ENCODE data around the gene VPS13D.
"Not testable (repeated sequence)": the region's sequence is repeated elsewhere in the genome, so short reads cannot be mapped to it uniquely, and the experiment has no call there.

The VPS13D gene

DNA sequence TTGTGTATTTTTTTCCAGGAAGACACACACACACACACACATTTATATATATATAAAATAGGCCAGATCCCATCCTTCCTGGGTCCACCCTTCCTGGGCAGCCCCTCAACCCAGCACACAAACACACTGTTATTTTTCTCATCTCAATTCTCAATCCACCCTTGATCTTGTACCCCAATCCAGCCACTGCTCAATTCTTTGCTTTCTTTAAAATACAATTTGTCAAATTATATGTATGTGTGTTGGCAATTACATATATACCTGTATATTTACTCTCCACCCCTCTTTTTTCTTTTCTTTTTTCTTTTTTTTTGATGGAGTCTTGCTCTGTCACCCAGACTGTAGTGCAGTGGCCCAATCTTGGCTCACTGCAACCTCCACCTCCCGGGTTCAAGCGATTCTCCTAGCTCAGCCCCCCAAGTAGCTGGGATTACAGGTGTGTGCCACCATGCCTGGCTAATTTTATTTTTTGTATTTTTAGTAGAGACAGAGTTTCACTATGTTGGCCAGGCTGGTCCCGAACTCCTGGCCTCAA lies 299.9 kb downstream of the VPS13D start:
- no peak for DNase-seq

DNA sequence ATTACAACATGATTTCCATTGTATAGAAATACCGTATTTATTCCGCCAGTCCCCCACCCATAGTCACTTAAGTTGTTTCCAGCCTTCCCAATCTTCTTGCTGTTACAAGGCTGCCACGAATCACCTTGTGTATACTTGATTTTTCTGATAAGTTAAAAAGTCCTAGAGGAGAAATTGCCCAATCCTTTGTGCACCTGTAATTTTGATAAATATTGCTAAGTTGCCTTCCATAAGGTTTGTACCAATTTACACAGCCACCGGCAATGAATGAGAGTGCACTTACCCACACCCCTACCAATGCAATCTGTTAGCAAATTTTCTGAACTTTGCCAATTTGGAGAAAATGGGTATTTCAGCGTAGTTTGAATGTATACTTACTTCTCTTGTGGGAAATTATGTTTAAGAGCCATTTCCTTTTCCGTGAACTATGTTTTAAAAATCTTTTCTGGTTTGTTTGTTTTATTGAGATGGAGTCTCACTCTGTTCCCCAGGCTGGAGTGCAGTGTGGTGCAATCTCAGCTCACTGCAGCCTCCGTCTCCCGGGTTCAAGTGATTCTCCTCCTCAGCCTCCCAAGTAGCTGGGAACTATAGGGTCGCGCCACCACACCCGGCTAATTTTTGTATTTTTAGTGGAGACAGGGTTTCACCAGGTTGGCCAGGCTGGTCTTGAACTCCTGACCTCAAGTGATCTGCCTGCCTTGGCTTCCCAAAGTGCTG lies 300.8 kb downstream of the VPS13D start:
- no peak for DNase-seq

GRCh38 chr1:12531179-12531499 lies 301.3 kb downstream of the VPS13D start:
- no peak for DNase-seq

DNA sequence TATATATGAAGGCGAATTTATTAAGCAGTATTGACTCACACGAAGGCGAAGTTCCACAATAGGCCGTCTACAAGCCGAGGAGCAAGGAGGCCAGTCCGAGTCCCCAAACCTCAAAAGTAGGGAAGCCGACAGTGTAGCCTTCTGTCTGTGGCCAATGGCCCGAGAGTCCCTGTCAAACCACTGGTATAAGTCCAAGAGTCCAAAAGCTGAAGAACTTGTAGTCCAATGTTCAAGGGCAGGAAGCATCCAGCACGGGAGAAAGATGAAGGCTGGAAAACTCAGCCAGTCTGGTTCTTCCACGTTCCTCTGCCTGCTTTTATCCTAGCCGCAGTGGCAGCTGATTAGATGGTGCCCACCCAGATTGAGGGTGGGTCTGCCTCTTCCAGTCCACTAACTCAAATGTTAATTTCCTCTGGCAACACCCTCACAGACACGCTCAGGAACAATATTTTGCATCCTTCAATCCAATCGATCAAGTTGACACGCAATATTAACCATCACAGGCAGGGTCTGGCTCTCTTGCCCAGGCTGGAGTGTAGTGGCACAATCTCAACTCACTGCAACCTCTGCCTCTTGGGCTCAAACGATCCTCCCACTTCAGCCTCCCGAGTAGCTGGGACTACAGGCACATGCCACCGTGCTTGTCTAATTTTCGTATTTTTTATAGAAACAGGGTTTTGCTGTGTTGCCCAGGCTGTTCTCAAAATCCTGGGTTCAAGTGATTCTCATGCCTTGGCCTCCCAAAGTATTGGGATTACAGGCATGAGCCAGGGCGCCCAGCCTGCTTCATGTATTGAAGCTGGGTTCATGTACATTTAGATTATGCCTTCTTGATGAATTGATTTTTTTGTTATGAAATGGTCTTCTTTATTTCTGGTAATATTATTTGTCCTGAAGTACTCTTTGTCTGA lies 302.8 kb downstream of the VPS13D start:
- no peak for DNase-seq

GRCh38 chr1:12536023-12536639 lies 306.3 kb downstream of the VPS13D start:
- DNase-seq: no peak

DNA sequence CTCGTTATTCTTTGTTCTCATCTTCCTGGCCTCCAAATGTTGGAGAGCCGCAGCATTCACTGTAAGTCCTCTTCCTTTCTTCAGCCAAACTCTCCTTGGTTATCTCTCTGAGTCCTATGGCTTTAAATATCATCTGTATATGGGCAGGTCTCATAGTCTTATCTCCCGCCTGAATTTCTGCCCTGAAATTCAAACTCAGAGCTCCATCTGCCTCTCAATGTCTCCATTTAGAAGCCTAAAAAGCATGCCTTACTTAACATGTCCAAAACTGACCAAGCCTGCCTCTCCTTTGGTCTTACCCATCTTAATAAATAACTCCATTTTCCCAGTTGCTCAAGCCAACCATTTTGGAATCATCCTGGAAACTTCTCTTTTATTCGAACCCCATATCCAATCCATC lies 307.5 kb downstream of the VPS13D start:
- DNase-seq: no peak

GRCh38 chr1:12537906-12538461 lies 308.2 kb downstream of the VPS13D start:
- no peak for DNase-seq

DNA sequence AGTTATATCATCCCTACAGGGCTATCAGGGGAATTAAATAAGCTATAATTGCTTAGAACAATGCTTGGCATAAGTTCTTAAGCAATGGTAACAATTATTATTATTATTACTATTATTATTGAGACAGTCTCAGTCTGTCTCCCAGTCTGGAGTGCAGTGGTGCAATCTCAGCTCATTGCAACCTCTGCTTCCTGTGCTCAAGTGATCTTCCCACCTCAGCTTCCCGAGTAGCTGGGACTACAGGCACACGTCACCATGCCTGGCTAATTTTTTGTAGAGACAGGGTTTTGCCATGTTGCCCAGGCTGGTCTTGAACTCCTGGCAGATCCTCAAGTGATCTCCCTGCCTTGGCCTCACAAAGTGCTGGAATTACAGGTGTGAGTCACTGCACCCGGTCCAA lies 308.7 kb downstream of the VPS13D start:
- DNase-seq: not testable (repeated sequence)

DNA sequence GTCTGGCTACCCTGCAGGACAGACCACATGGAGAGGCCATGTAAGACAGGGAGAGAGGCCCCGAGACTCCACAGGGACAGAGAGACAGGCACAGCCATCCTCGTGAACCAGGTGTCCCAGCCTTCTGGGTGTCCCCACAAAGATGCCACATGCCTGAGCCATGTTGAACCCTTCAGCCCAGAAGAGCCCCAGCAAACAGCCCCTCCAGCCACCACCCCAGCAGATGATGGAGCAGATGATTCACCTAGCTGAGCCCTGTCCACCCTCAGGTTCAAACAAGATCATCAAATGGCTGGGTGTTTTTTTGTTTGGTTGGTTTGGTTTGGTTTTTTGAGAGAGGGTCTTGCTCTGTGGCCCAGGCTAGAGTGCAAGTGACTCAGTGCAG lies 309.5 kb downstream of the VPS13D start:
- DNase-seq: no peak

DNA sequence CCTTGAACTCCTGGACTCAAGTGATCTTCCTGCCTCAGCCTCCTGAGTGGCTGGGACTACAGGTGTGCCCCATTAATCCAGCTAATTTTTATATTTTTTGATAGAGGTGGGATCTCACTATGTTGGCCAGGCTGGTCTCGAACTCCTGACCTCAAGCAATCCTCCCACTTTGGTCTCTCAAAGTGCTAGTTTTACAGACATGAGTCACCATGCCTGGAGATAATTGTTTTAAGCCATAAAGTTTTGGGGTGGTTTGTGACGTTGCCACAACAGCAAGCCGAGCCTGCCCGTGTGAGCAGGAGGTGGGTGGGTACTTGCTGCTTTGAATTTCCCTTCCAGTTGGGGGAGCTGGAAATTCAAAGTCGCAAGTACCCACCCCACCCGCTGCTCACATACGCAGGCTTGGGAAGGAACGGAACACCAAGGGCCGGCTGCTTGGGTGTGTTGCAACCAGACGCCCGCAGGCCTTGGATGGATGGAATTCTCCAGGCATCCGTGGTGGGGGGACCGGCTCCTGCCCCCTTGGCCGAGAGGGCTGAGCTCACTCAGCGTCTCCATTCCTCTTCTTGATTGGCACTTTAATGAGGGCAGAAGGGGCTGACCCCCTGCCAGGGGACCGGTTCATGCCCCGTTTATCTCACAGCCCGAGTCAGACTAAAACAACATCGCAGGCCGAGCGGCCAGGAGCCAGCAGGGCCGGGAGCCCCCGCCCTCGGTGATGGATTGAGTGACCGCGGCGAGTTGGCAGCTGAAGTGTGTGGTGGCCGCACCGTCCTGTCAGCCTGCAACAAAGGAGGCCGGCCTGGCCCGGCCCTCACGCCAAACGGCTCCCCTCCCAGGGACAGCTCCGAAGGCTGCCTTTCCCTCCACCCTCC lies 310.1 kb downstream of the VPS13D start:
- DNase-seq: no peak

GRCh38 chr1:12540580-12541273 lies 310.9 kb downstream of the VPS13D start:
- no peak for DNase-seq

DNA sequence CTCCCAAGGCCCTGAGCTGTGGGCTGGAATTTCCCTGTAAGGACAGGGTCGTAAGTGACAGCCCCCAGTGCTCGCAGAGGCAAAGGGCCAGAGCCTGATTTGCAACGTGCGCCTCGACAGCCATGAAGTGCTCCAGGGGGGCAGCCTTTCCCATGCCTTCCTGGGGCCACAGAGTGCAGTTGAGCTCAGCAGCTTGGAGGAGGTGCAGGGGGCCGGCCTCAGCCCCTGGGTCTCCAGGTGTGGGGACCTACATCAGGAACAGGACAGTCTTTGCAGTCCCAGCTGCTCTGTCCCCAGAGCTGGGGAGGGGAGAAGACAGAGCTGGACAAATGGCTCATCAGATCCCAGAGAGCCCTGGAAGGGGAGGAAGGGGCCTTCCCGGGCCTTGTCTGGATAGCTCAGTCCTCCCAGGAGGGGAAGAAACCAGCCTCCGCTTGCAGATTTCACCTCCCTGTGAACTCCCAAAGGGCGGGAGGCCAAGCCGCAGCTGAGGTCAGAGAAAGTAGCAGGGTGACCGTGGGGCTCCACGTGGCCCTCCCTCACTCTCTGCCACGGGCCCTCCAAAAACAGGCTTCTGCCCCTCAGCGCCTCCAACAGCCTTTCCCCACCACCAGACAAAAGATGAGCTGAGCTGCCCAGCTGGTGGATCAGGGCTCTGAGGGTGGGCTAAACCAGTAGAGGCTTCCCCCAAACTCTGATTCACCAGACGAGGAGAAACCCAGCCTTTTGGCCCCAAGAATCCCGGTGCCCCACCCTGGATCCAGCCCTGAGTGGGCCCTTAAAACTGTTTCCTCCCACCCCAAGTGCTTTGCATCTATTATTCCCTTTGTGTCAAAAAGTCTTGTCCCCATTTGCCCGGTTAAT lies 311.7 kb downstream of the VPS13D start:
- no peak for DNase-seq

GRCh38 chr1:12542138-12542465 lies 312.3 kb downstream of the VPS13D start:
- DNase-seq: no peak

DNA sequence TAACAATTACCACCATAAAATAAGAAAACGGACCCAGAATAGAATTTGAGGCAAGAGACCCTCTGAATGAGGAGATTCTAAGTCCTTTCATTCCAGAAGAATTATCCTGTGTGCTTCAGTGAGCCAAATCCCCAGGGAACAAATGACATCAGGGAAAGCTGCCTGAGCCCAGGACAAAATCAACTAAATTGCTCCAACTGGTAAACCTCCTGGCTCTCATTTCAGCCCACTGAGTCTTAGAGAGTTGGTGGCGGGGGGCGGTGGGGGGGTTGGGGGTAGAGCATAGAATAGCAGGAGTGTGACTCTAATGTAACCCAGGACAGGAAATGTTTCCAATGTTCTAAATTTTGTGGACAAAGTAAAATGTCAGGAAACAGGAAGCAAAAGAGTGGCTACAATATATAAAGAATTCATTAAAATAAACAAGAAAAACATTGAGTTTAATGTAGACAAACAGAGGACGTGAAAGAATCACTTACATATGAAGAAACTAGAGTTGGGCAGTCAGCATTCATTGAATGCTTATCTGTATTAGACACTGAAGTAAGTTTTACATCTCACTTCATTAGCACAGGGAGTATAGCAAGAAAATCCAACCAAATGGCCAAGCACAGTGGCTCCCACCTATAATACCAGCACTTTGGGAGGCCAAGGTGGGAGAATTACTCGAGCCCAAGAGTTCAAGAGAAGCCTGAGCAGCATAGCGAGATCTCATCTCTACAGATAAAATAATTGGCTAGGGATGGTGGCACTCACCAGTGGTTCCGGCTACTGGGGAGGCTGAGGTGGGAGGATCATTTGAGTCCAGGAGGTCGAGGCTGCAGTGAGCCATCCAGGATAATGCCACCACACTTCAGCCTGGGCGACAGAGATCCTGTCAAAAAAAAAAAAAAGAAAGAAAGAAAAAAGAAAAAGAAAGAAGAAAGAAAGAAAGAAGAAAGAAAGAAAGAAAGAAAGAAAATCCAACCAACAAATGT lies 313.1 kb downstream of the VPS13D start:
- DNase-seq: no peak

- DNase-seq: no peak
These were observed 313.9 kb downstream of the VPS13D start for GRCh38 chr1:12543740-12544154.

GRCh38 chr1:12544357-12544756 lies 314.5 kb downstream of the VPS13D start:
- no peak for DNase-seq

DNA sequence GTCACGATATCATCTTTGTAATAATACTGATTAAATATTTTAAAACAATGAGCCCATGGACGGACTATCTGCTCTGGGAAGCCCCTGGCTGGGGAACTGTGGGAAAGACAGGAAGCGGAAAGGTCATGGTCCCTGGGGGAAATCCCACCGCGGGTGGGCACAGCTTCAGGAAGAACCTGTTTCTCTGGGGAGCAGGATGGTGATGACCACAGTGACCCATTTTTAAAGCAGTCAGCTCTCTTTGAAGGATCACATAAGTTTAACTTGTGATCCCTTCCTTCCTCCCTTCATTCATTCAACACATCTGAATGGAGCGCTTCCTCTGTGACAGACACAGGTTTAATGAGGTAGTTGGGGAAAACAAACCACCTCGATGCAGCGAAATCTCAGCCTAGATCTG lies 315.2 kb downstream of the VPS13D start:
- DNase-seq: no peak

DNA sequence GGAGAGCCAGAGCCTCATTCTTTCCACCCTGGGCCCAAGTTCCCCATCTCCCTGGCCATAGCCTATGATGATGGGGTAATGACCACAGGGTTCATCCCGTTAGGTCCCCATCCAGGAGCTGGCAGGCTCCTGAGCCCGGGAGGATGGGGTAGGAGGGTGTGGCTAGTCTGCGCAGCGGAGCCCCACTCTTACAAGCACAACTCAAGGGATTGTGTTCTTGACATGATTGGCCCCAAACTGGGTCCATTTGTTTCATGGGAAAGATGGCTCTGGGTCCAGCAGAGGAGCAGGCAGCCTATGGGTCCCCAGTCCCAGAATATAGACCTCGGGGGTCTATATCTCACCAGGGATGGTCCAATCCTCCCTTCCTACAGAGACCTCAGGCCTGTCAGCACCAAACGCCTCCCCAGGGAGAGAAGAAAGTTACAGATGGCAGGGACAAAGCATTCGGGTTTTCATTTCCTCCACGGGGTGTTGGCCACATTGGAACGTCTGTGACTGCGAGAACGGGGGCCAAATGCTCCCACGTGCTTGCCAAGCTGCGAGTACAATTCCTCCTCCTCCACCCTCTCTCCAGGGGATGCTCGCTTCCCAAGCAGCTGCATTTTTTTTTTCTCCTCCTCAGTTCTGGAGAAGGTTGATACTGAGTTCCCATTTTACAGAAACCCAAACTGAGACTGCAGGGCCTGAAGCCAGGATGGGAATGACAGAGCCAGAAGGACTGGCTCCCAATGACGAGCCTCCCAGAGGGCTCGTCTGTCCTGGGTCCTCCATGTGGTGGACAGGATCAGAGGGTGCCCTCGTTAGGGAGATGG lies 317.1 kb downstream of the VPS13D start:
- no peak for DNase-seq

Measured in DMS79 (cell line).